ENCODE results near the gene DOLK. TPM values are rescaled to one million over a fixed set of nuclear protein-coding genes. Genes with fewer than 3 reads are reported as not detected.
"Not testable (repeated sequence)": the region's sequence is repeated elsewhere in the genome, so short reads cannot be mapped to it uniquely, and the experiment has no call there.

The DOLK gene
- total RNA-seq, 4 donors from 2014 or later: 9.4 to 13.1 (median 12.3) TPM

GRCh38 chr9:128946571-128947276 is 679 bp downstream of the DOLK start:
- no peaks in the 10 kb centered on the region for H3K27me3 ChIP-seq
- DNase-seq (ENCODE audit: low spot score in 2 of 2): peak in 1 of 2 donors; percentile 13
- no peaks in the 10 kb centered on the region for H3K9me3 ChIP-seq
- H3K4me1 ChIP-seq: peaks cover 0 to 59% (median 13%) of the 10 kb centered on the region in 4 donors
- no peak for TF ChIP-seq CTCF (IDR thresholded peaks at IDR 0.05)
- no peak for TF ChIP-seq POLR2A (IDR thresholded peaks at IDR 0.05)
- no peak for TF ChIP-seq EP300 (IDR thresholded peaks at IDR 0.05)
- H3K36me3 ChIP-seq: peaks cover 0 to 61% (median 0%) of the 10 kb centered on the region in 3 donors
- 30 to 41% methylated on average over 17 of the region's 30 CpGs for WGBS, 2 donors
- peak overlapping the region; percentile 74 to 95 (median 92) for H3K27ac ChIP-seq
- H3K4me3 ChIP-seq: peak overlapping the region; percentile 70 to 94 (median 78)

DNA sequence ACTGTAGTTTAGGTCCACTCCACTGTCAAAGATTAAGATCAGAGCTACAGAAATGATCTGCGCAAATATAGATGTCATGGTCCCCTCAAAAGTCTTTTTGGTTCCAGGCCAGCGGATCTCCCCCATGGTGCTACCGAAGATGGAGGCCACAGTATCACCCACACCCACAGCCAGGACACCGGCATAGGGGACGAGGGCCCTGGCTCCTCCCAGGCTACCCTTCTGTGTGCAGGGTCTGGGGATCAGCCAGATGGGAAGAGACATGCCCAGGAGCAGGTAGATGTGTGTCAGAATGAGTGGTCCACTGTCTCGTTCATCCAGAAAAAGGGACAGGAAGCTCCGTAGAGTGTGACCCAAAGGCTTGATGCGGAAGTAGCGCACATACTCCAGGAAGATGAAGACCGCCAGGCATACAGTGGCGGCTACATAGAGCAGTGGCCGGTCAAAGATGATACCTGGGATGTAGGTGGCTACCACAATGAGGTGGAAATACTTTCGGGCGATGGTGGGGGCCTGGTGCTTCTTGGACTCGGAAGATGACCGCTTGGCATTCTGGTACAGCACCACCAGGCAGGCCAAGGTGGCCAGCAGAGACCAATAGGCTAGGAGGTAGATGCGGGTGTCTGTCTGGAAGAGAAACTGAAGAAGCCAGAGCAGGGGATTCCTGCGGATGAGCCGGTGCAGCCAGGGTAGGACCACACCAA is 1.5 kb downstream of the DOLK start:
- DNase-seq (ENCODE audit: low spot score in 2 of 2): no peak
- TF ChIP-seq CTCF (IDR thresholded peaks at IDR 0.05): no peak
- no peak for TF ChIP-seq EP300 (IDR thresholded peaks at IDR 0.05)
- no peak for TF ChIP-seq POLR2A (IDR thresholded peaks at IDR 0.05)
- peaks cover 0 to 63% (median 0%) of the 10 kb centered on the region in 3 donors for H3K36me3 ChIP-seq
- H3K27me3 ChIP-seq: no peaks in the 10 kb centered on the region
- H3K4me3 ChIP-seq: peak overlapping the region in 1 of 4 donors; percentile 94
- H3K9me3 ChIP-seq: no peaks in the 10 kb centered on the region
- 95 to 96% methylated on average over 19 of the region's 19 CpGs for WGBS, 2 donors
- peaks cover 0 to 67% (median 13%) of the 10 kb centered on the region in 4 donors for H3K4me1 ChIP-seq
- peak overlapping the region in 1 of 4 donors; percentile 95 for H3K27ac ChIP-seq

- H3K4me1 ChIP-seq: peaks cover 0 to 65% (median 13%) of the 10 kb centered on the region in 4 donors
- H3K27me3 ChIP-seq; DNase-seq (ENCODE audit: low spot score in 2 of 2); H3K27ac ChIP-seq; H3K4me3 ChIP-seq; H3K9me3 ChIP-seq: not testable (repeated sequence)
- 78 to 83% methylated on average over 7 of the region's 7 CpGs for WGBS, 2 donors
- peaks cover 0 to 55% (median 0%) of the 10 kb centered on the region in 3 donors for H3K36me3 ChIP-seq
Measured at GRCh38 chr9:128944966-128945365, 2.4 kb downstream of the DOLK start.

- no peak for DNase-seq (ENCODE audit: low spot score in 2 of 2)
- H3K9me3 ChIP-seq: no peaks in the 10 kb centered on the region
- TF ChIP-seq POLR2A (IDR thresholded peaks at IDR 0.05): no peak
- TF ChIP-seq EP300 (IDR thresholded peaks at IDR 0.05): no peak
- no peak for TF ChIP-seq CTCF (IDR thresholded peaks at IDR 0.05)
- H3K4me3 ChIP-seq: no peak overlapping the region
- peaks cover 0 to 51% (median 0%) of the 10 kb centered on the region in 3 donors for H3K36me3 ChIP-seq
- peaks cover 0 to 64% (median 12%) of the 10 kb centered on the region in 4 donors for H3K4me1 ChIP-seq
- 85% methylated on average over 7 of the region's 7 CpGs for WGBS, 2 donors
- peak overlapping the region in 1 of 4 donors; percentile 50 for H3K27ac ChIP-seq
- H3K27me3 ChIP-seq: no peaks in the 10 kb centered on the region
Measured at GRCh38 chr9:128943832-128944620, 3.4 kb downstream of the DOLK start.

GRCh38 chr9:128940946-128941755 is 6.3 kb downstream of the DOLK start:
- no peaks in the 10 kb centered on the region for H3K27me3 ChIP-seq
- H3K9me3 ChIP-seq: no peaks in the 10 kb centered on the region
- peaks cover 0 to 46% (median 0%) of the 10 kb centered on the region in 4 donors for H3K4me1 ChIP-seq
- DNase-seq (ENCODE audit: low spot score in 2 of 2): no peak
- 69 to 80% methylated on average over 12 of the region's 12 CpGs for WGBS, 2 donors
- H3K36me3 ChIP-seq: peaks cover 0 to 73% (median 0%) of the 10 kb centered on the region in 3 donors
- TF ChIP-seq POLR2A (IDR thresholded peaks at IDR 0.05) (no peak), EP300 (IDR thresholded peaks at IDR 0.05) (no peak), CTCF (IDR thresholded peaks at IDR 0.05) (no peak)
- no peak overlapping the region for H3K4me3 ChIP-seq
- peak overlapping the region in 2 of 4 donors; percentile 39 to 64 for H3K27ac ChIP-seq
